Stimulated activated naive CD8-positive, alpha-beta T cell treated with anti-CD3 and anti-CD28 coated beads, Interleukin-15, Interleukin-2, amounts not matched to agents 100 ng/mL and 50 ng/mL, for 24 hours (primary cell): ENCODE results near the gene TRIM51G.
"Not testable (repeated sequence)": the region's sequence is repeated elsewhere in the genome, so short reads cannot be mapped to it uniquely, and the experiment has no call there.

Experiments used
- H3K27ac Mint-ChIP-seq: one replicate; pipeline ENCODE4 v1.8.0; 2021; ENCODE audit warnings: mild to moderate bottlenecking, mixed read lengths
- H3K27me3 Mint-ChIP-seq: one replicate; pipeline ENCODE4 v1.8.0; 2021; ENCODE audit warnings: mixed read lengths
- H3K36me3 Mint-ChIP-seq: one replicate; pipeline ENCODE4 v1.8.0; 2021; ENCODE audit warnings: low read depth, mixed read lengths
- H3K4me1 Mint-ChIP-seq: one replicate; pipeline ENCODE4 v1.8.0; 2021; ENCODE audit warnings: low read depth, mixed read lengths
- H3K4me3 Mint-ChIP-seq: one replicate; pipeline ENCODE4 v1.8.0; 2021; ENCODE audit warnings: mild to moderate bottlenecking, mixed read lengths
- H3K9me3 Mint-ChIP-seq: one replicate; pipeline ENCODE4 v1.8.0; 2021; ENCODE audit warnings: mixed read lengths

Gene TRIM51G

GRCh38 chr11:48983785-48984184 lies at the start of gene TRIM51G:
Gene TRIM51G, minus strand, starts transcription at chr11:48983885. Its CDS starts 2,190 bp downstream, at chr11:48981695.
- not testable (repeated sequence) for H3K27ac Mint-ChIP-seq, H3K9me3 Mint-ChIP-seq, H3K27me3 Mint-ChIP-seq, H3K4me3 Mint-ChIP-seq, H3K36me3 Mint-ChIP-seq, H3K4me1 Mint-ChIP-seq

- H3K27ac Mint-ChIP-seq, H3K4me1 Mint-ChIP-seq, H3K4me3 Mint-ChIP-seq, H3K9me3 Mint-ChIP-seq, H3K36me3 Mint-ChIP-seq, H3K27me3 Mint-ChIP-seq: not testable (repeated sequence)
These were observed 44.8 kb upstream of the TRIM51G start, which contains the start of gene TRIM49B for GRCh38 chr11:49028523-49028922. Gene TRIM49B, plus strand, starts transcription at chr11:49028823. Its CDS starts 2,777 bp downstream, at chr11:49031600.

GRCh38 chr11:48968592-48968991 lies 15.1 kb downstream of the TRIM51G start:
- not testable (repeated sequence) for H3K4me1 Mint-ChIP-seq, H3K9me3 Mint-ChIP-seq, H3K36me3 Mint-ChIP-seq, H3K4me3 Mint-ChIP-seq, H3K27me3 Mint-ChIP-seq, H3K27ac Mint-ChIP-seq

- H3K9me3 Mint-ChIP-seq, H3K36me3 Mint-ChIP-seq, H3K27ac Mint-ChIP-seq, H3K4me3 Mint-ChIP-seq, H3K27me3 Mint-ChIP-seq, H3K4me1 Mint-ChIP-seq: not testable (repeated sequence)
These were observed 28.2 kb downstream of the TRIM51G start for GRCh38 chr11:48955315-48956049.

GRCh38 chr11:48945796-48946195 lies 37.9 kb downstream of the TRIM51G start:
- not testable (repeated sequence) for H3K9me3 Mint-ChIP-seq, H3K36me3 Mint-ChIP-seq, H3K27ac Mint-ChIP-seq, H3K4me1 Mint-ChIP-seq, H3K4me3 Mint-ChIP-seq, H3K27me3 Mint-ChIP-seq
